Activated T-cell treated with anti-CD3 and anti-CD28 coated beads for 24 hours (primary cell): ENCODE results near the gene MOGAT1.

Experiments
- DNase-seq: peaks from one replicate; pipeline ENCODE4 v3.0.0-alpha.2; 2020; ENCODE audit warnings: low read depth

MOGAT1 gene, protein sequence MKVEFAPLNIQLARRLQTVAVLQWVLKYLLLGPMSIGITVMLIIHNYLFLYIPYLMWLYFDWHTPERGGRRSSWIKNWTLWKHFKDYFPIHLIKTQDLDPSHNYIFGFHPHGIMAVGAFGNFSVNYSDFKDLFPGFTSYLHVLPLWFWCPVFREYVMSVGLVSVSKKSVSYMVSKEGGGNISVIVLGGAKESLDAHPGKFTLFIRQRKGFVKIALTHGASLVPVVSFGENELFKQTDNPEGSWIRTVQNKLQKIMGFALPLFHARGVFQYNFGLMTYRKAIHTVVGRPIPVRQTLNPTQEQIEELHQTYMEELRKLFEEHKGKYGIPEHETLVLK

DNA sequence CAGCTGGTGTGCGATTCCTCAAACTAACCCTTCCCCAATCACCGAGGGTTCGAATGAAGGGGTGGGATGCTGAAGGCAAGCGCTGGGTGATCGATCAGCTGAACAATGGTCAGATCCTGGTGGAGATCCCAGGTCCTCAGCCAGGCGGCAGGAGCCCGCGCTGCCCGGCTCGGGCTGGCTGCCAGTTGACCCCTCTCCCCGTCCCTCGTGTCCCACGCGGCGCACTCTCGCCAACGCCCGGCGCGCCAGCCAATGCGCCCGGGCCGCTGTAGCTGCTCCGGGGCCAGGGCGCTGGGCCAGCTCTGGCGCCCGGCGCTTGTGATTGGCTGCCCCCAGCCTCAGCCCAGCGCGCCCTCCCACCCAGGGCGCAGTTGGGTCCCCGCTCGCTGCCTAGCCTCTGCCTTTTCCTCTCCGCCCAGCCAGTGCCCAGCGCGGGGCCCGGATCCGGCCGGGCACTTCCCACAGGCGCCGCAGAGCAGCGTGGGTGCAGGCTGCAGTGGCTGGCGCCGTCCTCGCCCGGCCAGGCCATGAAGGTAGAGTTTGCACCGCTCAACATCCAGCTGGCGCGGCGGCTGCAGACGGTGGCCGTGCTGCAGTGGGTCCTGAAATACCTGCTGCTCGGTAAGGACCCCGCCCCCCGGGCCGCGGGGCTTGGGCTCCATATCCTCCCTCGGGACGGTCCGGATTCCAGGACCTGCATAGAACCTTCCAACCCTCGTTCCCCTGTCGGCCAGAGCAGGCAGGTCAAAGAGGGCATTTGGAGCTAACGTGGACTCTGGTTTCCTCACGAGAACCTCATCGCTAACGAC is at the start of gene MOGAT1:
TSS of gene MOGAT1 (plus strand) at position 400 of the 809 bp plus-strand sequence. CDS start at position 528, 128 bp downstream.
- no peak for DNase-seq

DNA sequence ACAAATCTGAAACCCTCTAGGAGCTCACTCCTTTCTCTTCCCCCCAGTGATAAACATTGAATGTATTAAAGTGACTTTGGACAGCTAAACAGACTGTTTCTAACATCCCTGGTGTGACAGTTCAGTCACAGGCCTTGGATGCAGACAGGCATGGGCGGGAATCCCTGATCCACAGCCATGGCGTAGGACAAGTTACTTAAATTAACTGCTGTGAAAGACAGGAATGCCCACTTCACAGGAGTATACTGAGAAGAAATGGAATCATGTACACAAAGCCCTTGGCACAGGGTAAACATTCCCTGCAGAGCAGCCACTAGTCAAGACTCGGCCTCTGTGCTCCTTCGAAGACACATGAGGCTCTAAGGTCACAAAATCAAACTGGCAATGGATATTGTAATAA is 49.6 kb upstream of the MOGAT1 start:
- DNase-seq, result no peak

DNA sequence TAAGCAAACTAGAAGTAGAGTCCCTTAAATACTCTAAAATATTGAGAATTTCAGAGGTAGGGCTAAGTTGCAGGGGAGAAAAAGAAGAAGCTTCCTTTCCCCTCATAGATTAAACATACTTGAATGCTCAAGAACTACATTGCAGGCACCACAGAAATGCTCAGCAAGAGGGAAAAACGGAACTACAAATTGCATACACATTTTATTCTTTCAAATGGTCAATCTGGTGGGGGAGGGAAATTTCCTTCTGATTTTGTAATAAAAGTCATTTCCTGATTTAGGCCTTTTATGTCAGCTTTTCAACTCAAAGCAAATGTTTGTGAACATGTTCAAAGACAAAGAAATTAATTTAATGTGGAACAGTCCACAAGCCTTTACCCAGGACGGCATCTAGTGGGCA is 48.5 kb upstream of the MOGAT1 start:
- no peak for DNase-seq

DNA sequence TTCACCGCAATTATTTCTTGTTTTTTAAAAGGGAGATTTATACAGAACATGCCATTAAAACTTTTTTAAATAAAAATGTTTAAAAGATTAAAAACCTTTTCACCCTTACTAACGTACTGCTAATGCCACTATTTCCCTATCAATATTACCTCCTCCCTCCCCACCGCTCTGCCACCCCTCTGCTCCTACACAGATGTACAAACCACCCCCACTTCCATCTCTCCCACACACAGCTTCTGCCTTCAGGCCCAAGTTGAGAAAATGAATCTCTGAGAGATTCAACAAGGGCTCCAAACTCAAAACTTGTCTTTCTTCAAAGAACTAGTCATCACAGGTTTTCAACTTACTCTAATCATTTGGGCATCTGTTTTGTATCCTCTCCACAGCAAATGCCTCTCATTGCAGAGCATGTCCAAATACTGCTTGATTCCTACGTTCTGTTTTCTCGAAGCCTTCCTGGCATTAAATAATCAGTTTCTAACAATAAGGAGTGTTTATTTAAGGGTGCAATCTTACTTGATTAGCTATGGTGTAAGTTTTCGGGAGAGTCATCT is 47.6 kb upstream of the MOGAT1 start:
- DNase-seq, result no peak

DNA sequence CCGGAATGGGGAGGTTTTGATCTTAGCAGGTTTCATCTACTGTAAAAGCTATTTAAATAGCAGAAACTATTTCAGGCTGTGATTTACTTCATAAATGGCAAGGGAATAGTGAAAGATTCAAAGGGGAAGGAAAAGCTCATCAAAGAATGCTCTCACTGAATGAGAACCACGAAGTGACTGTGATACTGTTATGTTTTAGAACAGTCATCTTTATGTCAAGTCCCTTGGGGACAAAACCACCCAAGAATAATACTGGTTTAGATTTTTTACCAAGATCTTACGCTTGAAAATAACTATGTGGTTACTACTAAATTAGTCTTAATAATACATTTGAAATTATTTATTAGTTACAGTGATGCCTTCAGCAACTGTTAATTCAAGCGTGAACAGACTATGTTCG is 43.7 kb upstream of the MOGAT1 start:
- DNase-seq, result no peak

DNA sequence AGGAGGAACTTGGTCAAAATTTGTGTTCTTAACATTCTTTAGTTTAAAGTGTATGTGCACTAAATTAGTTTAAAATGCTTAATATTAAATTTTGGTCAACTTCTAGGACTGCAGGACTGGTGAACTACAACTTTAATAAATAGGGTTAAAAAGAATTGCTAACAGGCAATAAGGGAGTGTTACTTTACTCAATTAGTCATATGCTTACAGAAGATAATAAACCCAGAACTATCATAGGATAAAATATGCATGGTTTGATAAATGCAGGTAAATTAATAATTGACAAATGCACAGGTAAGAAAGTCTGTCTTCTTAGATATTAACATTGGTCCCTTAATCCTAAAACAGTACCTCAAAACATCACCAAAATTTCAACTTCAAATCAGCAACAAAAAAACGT is 36.2 kb upstream of the MOGAT1 start:
- DNase-seq, result no peak

DNA sequence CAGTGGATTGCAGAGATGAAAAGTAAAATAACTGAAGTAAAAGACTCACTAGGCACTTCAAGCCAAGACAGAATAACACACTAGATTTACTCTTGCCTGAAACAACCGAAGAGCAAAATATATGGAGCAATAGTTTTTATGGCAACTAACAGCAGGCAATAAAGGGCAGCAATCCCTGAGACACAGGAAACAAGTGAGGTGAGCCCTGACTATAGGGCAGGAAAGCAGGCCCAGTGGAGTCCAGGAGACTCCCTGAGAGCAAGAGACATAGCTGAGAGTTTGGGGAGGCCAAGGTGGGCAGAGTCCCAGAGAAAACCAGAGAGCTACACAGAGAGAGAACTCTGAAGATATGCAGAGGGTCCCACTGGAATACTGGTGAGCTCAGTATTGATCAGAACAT is 34.4 kb upstream of the MOGAT1 start:
- no peak for DNase-seq

DNA sequence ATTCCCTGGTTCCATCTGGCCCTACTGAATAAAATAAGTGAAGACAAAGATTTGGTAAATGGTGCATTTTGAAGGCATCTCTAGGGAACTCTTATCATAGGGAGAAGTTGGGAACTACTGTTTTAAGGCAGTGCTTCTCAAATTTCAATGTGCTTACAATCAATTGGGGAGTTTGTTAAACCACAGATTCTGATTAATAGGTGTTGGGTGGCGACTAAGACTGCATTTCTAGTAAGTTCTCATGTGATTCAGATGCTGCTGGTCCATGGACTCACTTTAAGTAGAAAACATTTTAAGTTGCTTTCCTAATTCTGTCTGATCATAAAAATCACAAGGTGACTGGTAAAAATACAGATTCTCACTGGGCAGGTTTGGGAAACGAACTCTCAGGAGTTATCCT is 30.1 kb upstream of the MOGAT1 start:
- no peak for DNase-seq

DNA sequence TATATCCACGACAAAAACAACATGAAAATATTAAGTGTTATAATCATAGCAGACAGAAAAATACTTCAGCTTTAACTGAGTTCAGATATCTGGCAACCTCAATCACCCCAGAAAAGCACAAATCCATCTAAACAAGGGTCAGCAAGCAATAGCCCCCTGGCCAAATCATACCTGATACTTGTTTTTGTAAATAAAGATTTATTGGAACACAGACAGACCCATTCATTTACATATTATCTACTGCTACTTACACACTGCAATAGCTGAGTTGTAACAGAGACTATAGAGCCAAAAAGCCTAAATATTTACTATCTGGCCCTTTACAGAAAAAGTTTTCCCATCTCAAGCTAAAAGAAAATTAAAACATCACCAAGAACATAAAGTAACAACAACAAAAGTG is 28.3 kb upstream of the MOGAT1 start:
- DNase-seq, result no peak

DNA sequence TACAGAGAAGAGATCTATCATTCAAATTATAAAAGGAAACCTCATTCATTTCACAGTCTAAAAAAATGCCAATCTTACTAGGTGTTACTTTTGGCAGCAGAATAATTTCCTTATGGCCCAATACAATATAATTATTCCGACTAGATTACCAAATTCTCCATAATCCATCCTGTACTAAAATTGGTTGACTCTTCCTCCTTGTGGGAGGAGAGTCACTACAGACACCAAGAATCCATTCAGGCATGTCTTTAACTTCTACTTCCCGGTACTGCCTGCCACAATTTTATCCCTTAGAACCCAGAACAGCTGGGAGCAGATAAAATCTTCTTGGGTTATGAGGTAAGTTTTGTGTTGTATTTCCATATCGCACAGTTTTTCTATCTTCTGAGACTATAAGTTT is 25.4 kb upstream of the MOGAT1 start:
- DNase-seq, result no peak

DNA sequence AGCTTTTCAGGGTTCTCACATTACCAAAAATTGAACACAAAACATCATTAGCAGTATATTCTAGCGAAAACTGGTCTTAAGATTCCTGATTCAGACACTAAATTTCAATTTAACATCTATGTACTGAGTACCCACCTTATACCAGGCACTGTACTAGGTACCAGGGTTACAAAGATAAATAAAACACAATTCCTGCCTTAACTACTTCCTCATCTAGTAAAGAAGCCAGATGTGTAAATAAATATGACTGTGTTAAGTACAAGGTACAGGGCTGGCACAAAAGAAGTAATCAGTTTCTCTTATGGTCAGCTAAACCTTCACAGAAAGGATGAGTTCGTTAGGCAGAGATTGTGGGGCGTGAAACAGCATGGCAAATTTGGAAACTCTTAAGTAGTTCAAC is 21.7 kb upstream of the MOGAT1 start:
- no peak for DNase-seq

DNA sequence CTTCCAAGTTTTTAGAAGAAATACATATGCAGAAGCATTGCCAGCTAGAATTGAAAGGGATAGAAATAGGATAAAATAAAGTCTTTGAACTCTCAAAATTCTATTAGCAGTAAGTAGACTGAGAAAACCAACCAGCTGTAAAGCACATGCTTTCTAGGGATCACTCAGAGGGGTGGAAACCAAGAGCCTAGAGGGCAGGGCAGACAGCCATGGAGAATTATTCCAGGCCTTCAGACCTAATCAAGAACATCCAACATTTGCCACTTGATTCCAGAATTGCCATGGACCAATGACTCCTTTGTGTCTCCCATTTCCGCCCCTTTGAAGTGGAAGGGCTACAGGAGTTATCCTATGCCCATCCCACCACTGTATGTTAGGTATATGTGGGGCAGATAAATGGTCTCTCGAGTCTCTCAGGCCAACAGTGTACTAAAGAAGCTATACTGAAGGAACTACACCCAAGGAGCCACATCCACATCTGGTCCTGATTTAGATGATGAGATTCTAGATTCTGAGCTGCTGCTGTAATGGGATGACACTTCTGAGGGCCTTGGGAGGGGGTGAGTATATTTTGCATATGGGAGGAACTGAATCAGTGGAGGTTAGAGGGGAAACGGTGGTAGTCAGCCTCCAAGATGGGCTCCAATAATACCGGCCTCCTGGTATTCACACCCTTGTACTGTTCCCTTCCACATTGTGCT is 19.6 kb upstream of the MOGAT1 start:
- DNase-seq, result no peak

DNA sequence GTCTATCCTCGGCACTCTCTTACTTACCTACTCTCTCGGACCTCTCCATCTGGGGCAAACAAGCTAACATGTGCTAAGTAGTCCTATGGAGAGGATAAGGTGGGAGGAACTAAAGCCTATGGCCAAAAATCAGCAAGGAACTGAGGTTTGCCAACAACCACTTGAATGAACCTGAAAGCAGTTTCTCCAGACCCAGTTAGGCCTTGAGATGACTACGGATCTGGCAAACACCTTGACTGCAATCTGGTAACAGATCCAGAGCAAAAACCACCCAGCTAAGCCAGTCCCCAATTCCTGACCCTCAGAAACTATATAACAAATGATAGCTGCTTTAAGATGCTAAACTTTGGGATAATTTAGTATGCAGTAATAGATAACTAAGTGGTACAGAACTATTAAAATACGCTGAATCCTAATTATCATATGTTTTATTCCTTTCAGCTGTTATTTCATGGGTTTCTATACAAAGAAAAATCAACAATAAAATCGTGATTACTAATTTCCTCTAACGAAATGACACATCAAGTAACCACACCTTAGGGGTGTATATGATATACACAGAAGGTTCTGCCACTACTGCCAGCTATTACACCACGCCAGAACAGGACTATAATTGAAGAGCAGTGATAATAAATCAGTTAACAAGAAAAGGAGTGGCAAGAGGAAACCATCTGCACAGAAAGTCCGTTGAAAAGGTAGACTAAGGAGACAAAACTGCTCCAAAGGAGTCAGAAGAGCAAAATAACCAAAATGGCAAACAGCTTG is 18.8 kb upstream of the MOGAT1 start:
- no peak for DNase-seq

DNA sequence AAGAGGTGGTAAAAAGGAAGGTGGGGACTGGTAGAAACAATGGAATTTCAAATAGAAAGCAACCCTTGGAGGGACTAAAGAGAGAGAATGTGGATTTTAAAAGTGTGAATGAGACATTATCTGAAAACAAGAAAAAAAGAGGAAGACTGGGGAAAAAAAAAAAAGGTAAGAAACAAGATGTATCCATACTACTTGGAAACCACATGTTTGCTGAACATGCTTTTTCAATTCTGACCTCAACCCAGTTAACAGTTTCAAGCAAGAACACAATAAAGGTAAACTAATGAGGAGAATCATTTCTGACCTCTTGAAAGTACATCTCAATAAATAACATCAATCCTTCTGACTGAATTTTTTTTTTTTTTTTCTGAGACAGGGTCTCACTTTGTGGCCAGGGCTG is 18.2 kb upstream of the MOGAT1 start:
- no peak for DNase-seq

DNA sequence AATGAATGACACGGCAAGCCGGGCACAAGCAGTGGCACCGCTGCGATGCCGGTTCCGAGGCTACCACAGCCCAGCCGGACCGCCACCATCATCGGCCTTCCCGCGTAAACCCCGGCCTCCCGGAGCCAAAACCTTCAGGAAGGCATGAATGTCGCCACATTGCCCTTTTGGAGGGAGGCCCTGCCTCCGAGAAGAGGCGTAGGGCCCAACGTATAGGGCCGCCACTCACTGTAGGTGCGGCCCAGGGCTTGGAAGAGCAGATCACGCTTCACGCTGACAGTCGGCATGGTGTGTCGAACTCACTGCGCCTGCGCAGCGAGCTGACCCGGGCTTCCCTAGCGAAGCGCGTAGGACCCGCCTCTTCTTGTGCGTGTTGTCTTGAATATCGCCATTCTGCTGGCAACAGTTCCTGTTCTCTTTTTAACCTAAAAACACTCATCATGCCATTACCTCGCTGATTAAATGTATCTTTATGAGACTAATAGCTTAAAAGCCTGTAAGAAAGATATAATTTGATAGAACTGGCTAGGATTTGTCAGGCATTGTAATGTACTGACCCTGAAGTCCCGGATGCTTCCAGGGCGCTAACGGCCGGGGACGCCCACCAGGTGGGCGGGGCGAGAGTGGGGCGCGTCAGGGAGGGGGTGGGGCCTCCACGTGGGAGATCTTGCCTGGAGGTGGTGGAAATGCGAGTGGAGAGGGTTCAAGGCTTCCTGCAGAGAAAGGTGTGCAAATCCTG is 15.5 kb upstream of the MOGAT1 start, which contains the start of gene FARSB:
TSS of gene FARSB (minus strand) at position 306 of the 739 bp plus-strand sequence. CDS start at position 287, 19 bp downstream.
- peak; percentile 87 for DNase-seq

DNA sequence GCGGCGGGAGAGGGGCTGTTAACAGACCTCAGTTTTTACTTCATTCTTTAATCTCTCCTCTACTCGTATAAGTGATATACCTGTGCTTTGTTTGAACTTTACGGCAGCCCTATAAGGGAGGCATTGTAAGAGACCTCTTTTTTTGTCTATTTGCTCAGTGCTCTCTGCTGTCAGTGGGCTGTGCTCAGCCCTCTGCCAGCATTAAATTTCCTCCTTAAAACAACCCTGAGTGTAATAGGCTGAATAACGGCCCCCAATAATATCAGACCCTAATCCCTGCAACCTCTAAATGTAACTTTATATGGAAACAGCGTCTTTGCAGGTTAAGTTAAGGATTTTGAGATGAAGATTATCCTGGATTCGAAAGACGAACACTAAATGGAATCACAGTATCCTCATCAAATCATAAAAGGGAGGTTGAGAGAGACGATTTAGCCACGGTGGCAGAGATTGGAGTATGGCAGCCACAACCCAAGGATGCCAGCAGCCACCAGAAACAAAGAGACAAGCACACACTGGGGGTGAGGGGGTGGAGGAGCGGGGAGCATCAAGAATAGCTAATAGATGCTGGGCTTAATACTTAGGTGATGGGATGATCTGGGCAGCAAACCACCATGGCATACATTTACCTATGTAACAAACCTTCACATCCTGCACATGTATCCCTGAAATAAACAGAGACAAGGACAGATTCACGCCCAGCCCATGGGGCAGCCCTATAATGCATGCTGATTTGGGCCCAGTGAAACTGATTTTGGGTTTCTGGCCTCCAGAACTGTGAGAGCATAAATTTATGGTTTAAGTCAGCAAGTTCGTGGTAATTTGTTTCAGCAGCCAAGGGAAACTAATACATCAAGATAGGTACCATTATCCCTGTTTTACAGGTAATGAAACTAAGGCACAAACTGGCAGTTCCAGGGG is 14.7 kb upstream of the MOGAT1 start:
- no peak for DNase-seq

DNA sequence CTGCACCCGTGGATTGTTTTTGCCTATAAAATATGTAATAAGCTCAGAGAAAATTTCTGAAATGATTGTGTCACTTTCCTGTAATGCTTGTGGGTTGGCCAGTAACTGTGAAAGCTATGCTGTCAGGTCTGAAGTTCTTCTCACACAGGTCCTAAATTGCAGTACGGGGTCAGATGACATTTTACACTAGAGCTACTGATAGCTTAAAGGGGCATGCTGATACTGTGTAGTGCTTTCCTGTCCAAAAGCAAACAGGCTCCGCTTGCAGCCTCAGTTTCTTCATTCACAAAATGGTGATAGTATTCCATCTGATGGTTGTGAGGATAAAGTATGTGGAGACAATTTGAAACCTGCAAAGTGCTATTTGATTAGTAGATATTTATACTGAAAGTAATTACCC is 8.0 kb upstream of the MOGAT1 start:
- DNase-seq, result no peak

DNA sequence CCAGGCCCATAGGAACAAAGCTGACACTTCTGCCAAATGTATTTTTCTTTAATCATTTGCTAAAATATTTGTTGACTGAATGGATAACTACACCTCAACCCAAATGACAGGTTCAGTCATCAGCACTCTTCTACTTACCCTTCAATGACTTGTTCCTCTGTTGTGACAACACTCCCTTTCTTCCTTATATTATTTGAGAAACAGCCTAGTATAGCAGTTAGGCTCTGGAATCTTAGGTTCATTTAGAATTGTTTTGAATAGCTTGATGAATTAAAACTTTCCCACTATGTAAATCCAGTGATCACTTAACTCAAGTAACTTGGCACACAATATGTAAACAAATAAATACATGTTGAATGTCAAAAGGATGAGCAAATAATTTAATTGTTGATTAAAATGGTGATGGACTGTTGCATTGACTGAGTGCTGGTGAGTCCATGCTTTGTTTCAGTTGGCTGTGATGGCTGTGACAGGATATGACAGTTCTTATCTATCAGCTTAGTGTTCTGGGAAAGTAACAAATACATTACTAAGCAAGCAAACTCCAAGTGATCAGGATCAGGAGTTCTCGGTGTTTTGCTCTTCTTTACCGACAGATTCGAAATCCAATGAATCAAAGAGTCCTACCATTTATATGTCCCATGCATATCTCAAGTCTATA is 2.8 kb upstream of the MOGAT1 start:
- no peak for DNase-seq

DNA sequence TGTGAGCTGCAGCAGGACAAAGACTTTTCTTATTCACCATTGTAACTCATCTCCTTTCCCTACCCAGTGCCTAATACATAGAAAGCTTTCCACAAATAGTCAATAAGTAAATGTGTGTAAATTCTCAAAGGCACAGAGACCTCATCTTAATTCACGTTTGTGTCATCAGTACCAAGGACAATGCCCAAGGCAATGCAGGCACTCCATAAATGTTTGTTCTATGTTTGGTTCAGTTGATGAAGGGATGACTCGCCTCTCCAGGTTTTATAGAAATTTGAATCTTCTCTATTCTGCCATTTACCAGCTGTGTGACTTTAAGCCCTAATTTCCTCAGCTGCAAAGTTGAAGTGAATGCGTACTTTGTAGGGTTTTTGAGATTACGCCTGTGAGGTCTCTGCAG is 2.1 kb upstream of the MOGAT1 start:
- DNase-seq, result no peak
